Activated CD8-positive, alpha-beta memory T cell treated with anti-CD3 and anti-CD28 coated beads, Interleukin-2, amount 50 U/mL, for 24 hours (primary cell): ENCODE results near the gene GNG7.

ENCODE experiments used
- DNase-seq: peaks from one replicate; pipeline ENCODE4 v3.0.0-alpha.2; 2020; ENCODE audit errors: extremely low read depth

The GNG7 gene

DNA sequence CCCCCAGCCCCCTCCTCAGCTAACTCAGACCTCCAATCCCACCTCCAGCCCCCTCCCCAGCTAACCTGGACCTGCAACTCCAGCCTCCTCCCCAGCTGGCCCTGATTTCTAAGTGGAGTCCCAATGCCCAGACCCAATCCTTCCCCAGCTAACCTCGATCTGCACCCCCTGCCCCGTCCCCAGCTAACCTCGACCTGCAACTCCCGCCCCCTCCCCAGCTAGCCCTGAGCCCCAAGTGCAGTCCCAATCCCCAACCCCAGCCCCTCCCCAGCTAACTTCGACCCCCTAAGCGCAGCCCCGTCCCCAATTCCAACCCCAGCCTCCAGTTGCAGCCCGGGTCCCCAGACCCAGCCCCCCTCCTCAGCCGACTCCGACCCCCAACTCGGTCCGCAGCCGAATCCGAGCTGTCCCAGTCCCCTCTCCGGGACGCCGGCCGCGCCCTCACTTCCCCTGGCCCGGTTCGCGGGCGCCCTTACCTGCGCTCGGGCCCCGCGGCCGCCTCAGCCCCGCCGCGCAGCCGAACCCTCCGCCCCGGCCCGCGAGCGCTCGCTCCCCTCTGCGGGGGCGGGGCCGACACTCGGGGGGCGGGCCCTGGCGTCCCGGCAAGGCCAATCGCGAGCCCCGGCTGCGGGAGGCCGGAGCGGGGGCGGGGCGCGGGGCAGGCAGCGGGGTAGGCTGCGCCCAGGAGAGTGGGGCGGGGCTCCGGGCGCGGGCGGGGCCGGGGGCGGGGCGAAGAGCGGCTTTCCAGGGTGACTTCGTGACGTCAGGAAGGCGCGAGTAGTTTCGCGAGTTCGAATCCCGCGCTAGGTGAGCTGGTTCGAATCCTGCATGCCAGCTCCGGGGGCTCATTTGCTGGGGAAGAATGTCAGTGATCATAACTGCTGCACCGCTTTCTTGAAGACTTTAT is at the start of gene GNG7:
Gene GNG7 (minus strand): TSS at position 525 of the 907 bp plus-strand sequence. CDS start 182,006 bp downstream, outside the sequence.
- DNase-seq, result peak; percentile 79

DNA sequence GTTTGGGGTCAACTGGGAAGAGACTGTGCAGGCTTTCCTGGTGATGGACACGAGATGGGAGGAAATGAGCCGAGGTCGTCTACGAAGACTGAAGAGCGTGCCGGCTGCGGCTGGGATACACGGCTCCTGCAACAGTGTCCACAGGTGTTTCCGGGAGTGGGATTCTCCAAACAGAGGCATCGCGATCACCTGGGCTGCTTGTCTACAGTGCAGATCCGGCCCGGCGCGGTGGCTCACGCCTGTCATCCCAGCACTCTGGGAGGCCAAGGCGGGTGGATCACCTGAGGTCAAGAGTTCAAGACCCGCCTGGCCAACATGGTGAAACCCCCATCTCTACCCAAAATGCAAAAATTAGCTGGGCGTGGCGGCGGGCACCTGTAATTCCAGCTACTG is 48.9 kb upstream of the GNG7 start:
- DNase-seq, result no peak

DNA sequence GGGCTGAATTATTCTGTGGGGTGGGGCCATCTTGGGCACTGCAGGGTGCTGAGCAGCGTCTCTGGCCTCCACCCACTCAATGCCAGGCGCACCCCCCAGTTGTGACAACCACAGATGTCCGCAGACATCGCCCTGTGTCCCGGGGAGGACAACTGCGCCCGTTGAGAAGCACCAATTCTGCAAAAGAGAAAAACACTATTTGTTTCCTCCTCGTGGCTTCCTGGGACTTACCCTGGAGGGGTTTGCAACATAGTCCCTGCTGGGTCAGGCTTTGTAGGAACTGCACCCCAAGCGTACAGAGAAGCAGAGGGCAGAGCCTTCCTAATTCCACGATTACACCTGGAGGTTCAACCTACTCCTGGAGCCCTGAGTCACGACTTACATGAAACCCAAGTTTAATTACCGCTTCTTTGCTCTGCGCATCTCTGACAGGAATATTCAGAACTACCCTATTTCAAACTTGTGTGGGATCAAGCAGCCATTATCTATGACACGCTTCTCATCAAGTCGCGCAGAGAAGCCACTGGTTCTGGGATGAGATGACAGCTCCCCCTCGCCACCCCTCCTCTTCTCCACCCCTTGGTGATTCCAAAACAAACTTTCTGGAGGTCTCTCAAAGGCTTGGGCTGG is 48.4 kb upstream of the GNG7 start:
- DNase-seq, result no peak

DNA sequence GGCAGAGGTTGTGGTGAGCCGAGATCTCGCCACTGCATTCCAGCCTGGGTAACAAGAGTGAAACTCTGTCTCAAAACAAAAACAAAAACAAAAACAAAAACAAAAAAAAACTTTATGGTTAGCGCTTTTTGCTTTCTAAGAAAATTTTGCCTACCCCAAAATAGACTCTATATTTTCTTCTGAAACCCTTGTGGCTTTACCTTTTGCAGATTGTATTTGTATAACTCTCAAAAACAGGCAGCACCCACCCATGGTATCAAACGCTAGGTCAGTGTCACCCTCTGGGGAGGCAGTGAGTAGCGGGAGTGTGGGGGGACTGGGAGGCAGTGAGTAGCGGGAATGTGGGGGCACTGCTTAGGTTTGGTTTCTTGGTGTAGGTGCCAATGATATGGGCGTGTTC is 44.9 kb upstream of the GNG7 start:
- no peak for DNase-seq

DNA sequence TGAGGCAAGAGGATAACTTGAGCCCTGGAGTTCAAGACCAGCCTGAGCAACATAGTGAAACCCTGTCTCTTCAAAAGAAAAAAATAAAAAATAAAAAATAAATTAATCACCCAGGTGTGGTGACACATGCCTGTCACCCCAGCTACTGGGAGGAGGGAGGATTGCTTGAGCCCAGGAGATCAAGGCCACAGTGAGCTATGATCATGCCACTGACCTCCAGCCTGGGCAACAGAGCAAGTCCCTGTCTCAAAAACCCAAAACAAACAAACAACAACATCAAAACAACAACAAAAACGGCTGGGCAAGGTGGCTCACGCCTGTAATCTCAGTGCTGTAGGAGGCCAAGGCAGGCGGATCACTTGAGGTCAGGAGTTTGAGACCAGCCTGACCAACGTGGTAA is 41.6 kb upstream of the GNG7 start:
- no peak for DNase-seq

DNA sequence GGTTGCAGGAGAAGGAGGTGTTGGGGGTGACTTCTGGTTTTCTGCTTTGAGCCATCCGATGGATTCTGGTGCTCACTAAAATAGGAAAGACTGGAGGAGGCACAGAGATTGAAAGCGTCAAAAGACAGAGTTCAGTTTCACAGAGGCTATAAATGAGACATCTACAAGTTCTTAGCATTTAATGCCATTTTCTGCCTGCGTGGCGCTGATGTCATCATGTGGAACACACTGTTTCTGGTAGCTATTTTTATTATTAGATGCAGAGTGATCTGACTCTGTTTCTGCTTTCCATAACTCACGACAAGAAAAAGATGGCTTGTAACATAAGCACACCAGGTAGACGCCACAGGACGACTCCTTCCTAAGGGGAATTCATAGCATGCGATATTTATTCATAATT is 40.6 kb upstream of the GNG7 start:
- DNase-seq, result no peak

DNA sequence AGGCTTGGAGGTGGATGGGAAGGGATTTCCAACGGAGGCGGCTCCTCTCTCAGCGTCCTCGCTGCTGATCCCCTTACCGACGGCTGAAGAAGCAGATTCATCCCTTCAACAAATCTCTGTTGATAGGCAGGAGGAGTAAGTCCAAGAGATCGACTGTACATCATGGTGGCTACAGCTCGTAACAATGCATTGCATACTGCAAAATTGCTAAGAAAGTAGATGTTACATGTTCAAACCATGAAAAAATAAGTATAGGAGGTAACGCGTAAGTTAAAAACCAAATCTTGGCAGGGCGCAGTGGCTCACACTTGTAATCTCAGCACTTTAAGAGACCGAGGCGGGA is 37.8 kb upstream of the GNG7 start:
- no peak for DNase-seq

DNA sequence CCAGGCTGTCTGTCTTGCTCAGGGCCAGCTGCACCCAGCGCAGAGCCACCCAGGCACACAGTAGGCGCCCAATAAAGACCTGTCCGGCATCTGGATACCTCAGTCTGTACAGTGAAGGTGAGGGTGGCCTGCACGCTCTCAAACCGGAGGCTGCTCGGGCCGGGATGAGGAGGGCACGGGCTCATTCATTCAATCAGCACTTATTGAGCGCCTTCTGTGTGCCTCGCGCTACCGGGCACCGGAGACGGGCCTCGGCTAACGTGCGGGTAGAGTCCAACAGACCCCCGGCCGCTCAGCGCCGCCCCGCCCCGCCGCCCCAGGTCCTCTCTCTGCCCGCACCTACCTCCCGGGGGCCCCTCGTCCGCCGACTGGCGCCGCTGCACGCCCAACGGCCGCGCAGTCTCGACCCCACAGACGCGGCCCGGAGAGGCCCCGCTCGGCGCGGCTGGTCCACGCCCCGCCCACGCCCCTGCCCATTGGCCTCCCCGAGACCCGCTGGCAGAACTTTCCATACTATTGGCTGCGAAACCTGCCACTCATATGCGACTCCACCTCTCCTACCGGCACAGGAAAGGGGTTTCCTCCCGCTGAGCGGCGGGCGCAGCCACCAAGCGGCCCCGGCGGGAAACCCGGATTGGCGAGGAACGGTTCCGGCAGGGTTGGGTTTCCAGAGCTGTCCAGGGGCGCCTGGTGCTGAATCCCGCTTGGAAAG is 37.3 kb upstream of the GNG7 start, which contains the start of gene SLC39A3:
Gene SLC39A3 (minus strand): TSS at position 416 of the 712 bp plus-strand sequence. CDS start 2,760 bp downstream, outside the sequence.
- peak; percentile 99 for DNase-seq

DNA sequence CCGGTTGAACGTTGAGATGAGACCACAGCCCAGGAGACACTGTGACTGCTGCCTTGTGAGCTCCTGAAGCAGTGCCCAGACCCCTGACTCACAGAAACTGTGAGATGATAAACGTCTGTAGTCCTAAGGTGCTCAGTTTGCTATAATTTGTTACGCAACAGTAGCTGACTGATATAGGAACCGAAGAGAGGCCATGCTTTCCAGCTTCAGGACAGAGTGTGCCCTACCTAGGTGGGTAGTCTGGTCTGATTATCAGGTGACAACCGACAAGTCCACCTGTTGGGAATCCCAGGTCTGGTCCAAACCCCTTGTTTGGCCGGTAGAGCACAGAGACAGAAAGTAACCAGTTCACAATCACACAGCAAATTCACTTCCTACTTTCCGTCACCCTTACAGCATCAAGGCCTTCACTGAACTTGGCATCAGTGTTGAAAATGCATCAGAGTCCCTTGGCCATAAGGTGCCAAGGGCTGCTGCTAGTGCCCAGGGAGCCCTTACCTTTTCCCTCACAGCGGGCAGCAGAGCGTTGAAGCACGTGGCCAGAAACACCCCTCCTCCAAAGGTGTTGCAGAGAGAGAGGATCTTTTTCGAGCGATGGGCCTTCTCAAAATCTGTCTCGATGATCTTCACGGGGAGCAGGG is 34.2 kb upstream of the GNG7 start:
- no peak for DNase-seq

DNA sequence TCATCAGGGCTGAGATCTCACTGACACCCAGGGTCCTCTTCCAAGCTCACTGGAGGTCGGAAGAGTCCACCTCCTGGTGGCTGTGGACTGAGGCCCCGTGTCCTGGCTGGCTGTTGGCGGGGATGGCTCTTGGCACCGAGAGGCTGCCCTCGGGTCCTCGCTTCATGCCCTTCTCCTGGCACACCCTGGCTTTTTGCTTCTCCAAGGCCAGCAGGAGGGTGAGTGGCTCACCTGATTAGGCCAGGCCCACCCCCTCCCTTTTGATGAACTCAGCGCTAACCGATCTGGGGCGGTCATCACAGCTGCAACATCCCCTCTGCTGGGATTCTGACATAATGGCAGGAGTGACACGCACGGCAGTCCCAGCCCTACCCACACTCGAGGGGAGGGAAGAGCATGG is 32.9 kb upstream of the GNG7 start:
- DNase-seq, result no peak

DNA sequence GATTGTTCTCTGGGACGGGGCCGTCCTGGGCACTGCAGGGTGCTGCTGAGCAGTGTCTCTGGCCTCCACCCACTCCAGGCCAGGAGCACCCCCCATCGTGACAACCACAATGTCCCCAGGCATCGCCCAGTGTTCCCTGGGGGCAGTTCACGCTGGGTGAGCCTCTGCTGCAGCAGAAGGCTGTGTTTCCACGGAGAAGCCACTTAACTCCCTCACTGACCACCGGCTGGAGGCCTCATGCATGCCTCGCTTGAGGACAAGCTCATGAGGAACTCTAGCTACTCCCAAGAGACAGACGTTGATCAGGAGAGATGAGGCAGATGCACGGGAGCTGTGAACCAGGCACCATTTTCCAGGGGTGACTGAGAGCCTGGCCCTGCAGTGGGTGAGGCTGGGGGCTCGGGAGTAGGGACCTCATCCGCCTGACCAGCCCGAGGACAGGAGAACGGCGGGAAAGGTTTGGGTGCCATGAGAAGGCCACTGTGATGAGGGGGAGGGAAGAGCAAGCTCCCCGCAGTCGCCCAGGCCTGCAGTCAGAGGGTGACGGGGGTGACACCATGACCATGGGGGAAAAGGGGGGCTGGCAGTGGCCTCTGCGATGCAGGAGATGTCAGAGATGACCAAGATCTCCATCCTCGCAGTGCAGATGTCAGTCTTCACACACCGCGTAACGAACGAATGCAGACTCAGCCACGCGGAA is 32.2 kb upstream of the GNG7 start:
- DNase-seq, result no peak

DNA sequence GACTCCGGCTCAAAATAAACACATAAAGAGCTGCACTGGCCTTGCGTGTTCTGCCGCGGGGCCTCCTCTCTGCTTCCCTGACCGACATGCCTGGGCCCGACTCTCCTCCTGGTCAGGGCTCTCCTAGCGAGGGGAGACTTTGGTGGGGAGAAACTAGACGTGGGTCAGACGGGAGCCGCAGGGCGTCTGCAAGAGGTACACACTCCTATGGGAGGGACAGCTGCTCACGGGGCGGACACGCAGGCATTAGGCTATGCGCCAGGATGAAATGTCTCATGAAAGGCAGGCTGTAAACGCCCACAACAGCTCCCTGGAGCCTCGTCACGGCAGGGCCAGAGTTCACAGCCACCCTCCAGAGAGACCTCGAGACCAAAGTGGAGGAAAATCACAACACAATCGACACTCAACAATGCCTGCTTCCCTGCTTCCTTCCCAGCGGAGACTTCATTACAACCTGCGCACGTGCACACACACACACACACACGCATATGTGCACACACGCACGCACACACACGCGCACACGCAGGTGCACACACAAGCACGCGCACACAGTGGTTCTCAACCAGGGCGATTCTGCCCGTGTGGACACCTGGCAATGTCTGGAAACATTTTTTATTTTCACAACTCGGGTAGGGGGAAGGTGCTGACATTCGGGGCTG is 31.6 kb upstream of the GNG7 start:
- DNase-seq, result no peak

DNA sequence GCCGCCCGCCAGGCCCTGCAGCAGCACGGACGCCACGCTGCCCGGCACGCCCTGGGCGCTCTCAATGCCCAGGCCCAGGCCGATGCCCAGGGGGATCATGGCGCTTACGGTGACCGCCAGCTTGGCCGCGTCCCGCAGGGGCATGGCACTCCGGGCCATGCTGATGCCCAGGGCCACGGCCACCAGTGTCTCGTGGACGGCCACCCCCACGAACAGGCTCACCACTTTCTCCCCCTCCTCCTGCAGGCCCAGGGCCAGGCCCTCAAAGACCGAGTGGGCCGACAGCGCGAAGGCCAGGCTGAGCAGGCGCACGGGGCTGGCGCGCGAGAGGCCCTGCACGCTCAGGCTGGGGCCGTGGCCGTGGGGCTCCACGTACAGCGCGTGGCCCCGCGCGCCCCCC is 30.4 kb upstream of the GNG7 start:
- no peak for DNase-seq

DNA sequence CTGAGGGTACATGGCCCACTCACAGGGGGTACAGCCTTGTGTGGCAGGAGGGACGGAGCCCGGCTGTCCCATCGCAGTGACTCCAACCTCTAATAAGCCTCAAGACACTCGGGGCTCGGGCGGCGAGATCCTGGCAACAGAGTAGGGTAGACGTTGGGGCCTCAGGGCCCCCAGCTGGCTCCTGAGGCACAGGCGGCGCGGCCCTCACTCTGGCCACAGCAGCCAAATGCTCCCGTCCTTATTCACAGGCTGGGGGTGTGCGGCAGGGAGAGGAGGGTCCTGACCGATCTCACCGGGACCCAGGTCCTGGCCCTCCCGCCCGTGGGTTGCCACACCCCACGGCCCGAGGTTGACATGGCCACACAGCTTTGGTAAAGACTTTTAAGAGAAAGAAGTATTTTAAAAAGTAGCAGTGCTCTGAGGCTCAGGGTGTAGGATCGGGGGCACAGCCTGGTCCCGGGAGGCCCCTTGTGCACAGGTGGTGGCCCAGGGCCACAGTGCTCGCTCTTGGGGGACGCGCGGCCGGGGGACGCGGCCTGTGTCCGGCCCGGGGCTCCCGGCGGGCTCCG is 29.7 kb upstream of the GNG7 start:
- DNase-seq, result no peak

DNA sequence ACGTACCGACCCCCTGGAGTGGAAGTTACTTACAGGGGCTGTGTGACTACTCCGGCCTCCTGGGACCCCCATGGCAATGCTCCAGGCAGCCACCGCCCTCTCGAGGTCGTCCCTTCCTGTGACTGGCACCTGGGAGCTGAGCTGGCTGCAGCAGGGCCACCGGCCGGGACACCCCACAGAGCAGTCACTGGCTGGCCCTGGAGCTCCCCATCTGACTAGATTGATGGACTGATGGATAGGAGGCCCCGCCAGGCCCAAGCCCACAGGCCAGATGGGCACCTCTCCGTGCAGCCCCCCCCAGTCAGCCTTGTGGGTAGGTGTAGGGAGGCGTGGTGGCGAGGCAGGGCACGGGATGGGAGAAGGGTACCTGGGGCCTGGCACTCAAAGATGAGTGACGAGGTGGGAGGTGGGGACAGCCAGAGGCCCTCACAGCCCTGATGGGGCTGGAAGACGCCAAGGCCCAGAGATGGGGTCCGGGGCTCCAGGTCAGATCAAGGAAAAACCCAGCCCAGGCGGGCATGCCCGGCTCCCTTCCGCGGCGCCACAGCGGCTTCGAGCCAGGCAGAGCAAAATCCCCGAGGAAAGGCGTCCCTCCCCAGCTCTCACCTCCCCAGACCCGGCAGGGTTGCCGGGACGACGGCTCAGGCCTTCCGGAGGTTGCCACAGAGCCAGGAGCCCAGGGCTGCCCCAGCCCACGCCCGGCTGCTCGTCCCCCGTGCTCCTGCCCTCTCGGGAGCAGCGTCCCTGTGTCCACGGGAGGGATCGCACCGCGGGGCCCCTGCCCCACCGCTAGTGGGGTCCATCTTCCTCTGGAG is 28.9 kb upstream of the GNG7 start:
- DNase-seq, result no peak

DNA sequence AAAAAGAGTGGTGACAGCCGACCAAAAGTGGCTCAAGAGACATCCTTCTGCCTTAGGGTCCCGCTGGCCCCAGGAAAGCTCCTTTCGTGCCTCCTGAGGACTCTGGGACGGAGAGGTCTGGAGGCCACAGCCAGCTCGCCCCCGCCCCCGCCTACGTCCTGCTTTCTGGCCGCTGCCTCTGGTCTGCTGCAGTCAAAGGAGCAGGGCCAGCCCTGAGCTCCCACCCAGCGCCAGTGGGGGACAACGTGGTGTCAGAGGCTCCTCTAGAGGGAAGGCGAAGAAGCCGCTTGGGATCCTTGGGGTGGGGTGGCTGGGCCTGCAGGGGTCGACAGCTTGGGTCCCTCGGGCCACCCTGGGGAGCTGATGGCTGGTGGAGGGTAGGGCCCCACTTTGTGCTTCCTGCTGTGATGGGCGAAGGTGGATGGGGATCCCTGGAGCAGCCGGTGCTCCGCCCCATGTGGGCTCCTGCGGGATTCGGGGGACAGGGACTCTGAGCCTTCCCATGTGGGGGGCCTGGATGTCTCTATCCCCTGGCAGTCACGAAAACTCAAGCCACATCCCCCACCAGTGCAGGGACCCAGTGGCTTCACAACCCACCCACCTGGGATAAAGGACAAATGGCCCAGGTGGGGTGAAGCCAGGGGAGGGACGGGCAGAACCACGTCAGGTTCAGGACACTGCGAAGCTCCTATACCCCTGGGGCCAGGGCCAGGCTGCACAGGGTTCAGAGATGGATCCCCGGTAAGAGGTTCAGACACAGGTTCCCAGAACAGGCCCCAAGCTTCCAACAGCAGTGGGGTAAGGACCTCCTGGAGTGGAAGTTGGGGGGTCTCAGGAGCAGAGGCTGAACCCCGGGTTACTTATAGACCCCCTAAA is 27.7 kb upstream of the GNG7 start:
- DNase-seq, result no peak

DNA sequence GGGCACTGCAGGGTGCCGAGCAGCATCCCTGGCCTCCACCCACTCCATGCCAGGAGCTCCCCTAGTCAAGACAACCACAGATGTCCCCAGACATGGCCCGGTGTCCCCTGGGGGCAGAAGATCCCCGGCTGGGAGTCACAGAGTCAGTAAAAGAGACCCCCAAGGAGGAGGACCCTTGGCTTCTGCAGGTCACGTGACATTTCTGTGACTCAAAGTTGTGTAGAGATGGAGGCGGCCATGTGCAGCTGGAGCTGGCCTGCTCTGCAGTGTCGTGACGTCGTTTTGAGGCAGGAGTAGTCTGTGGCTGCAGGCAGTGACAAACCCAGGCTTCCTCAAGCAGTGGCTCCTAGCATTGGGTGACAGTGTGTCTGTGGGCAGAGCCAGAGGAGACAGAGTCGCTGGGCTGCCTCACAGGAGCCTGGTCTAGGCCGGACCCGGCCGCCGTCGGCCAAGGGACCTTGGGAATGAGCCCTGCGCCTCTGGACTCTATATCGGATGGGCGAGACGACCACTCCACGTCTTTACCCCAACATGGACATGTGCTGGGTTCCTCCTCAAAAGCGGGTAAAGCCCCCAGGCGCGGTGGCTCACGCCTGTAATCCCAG is 26.4 kb upstream of the GNG7 start:
- DNase-seq, result no peak

DNA sequence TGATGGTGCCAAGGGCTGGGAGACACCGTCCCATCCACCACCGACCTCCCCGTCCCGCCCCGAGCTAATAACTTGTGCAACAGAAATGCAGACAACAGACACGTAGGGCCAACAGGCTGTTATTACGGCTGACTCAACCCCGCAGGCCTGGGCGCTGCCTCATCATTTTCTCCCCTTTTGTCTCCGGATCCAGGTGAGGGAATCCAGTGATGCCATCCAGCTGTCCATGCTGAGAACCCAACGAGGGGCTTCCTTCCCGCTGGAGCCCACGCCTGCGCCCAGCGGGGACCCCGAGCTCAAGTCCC is 25.1 kb upstream of the GNG7 start:
- DNase-seq, result no peak
